ENCODE data around the gene ZIM2.
"Not testable (repeated sequence)": the region's sequence is repeated elsewhere in the genome, so short reads cannot be mapped to it uniquely, and the experiment has no call there.

ZIM2 gene

GRCh38 chr19:56840451-56841192 lies at the start of gene ZIM2, which contains the start of gene PEG3:
ZIM2 (minus strand) TSS chr19:56840726; CDS start chr19:56824277, 16,449 bp downstream.
PEG3 (minus strand) TSS chr19:56840726; CDS start chr19:56824655, 16,071 bp downstream.
- DNase-seq, result no peak

- no peak for DNase-seq
These were observed 44.9 kb upstream of the ZIM2 start for GRCh38 chr19:56885173-56885985.

- no peak for DNase-seq
These were observed 43.9 kb upstream of the ZIM2 start for GRCh38 chr19:56884441-56884840.

GRCh38 chr19:56880592-56881190 lies 40.2 kb upstream of the ZIM2 start:
- no peak for DNase-seq

- no peak for DNase-seq
These were observed 36.7 kb upstream of the ZIM2 start for GRCh38 chr19:56877069-56877715.

GRCh38 chr19:56875717-56876116 lies 35.2 kb upstream of the ZIM2 start:
- no peak for DNase-seq

GRCh38 chr19:56874530-56874929 lies 34.0 kb upstream of the ZIM2 start:
- no peak for DNase-seq

- DNase-seq, result no peak
These were observed 33.0 kb upstream of the ZIM2 start for GRCh38 chr19:56873493-56873892.

GRCh38 chr19:56869886-56870285 lies 29.4 kb upstream of the ZIM2 start:
- DNase-seq, result no peak

GRCh38 chr19:56868446-56868845 lies 27.9 kb upstream of the ZIM2 start:
- no peak for DNase-seq

GRCh38 chr19:56866538-56866937 lies 26.0 kb upstream of the ZIM2 start:
- DNase-seq, result no peak

- no peak for DNase-seq
These were observed 24.1 kb upstream of the ZIM2 start for GRCh38 chr19:56864443-56865125.

GRCh38 chr19:56862741-56863140 lies 22.2 kb upstream of the ZIM2 start:
- no peak for DNase-seq

- DNase-seq, result not testable (repeated sequence)
These were observed 19.9 kb upstream of the ZIM2 start for GRCh38 chr19:56860409-56860808.

GRCh38 chr19:56858026-56858425 lies 17.5 kb upstream of the ZIM2 start:
- DNase-seq, result no peak

- no peak for DNase-seq
These were observed 16.3 kb upstream of the ZIM2 start for GRCh38 chr19:56856822-56857221.

- DNase-seq, result not testable (repeated sequence)
These were observed 11.8 kb upstream of the ZIM2 start for GRCh38 chr19:56852361-56852760.

GRCh38 chr19:56848166-56848565 lies 7.6 kb upstream of the ZIM2 start:
- DNase-seq, result no peak

- no peak for DNase-seq
These were observed 1.9 kb upstream of the ZIM2 start for GRCh38 chr19:56842412-56842811.

- no peak for DNase-seq
These were observed 642 bp upstream of the ZIM2 start for GRCh38 chr19:56841193-56841543.

GRCh38 chr19:56839652-56840450 lies 675 bp downstream of the ZIM2 start:
- no peak for DNase-seq
